ENCODE data around the gene MCRIP1.

DNA sequence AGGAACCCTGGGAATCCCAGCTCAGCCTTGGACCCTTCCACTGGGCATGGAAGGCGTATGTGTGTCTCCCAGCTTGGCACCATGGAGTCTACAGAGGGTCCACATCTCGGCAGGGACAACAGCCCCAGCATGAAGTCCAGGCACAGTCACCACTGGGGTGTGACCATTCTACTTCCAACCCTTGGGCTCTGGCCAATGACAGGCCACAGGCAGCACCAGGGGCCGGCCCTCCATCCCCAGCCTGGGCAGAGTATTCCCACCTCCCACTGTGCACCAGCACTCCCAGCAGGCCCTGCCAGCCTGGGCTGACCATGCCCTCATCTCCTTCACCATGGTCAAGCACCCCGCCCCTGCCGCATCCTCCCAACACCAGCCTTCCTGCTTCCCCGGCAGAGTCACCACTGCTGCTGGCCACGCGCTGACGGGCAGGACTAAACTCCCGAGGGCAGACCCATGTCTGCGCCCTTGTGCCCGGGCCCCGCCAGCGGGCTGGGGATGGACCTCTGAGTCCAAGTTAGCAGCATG, 11.3 kb upstream of the MCRIP1 start:
- no peak for TF ChIP-seq POLR2A (IDR thresholded peaks at IDR 0.05; ENCODE audit: low read depth)
- TF ChIP-seq, protein P1, sequence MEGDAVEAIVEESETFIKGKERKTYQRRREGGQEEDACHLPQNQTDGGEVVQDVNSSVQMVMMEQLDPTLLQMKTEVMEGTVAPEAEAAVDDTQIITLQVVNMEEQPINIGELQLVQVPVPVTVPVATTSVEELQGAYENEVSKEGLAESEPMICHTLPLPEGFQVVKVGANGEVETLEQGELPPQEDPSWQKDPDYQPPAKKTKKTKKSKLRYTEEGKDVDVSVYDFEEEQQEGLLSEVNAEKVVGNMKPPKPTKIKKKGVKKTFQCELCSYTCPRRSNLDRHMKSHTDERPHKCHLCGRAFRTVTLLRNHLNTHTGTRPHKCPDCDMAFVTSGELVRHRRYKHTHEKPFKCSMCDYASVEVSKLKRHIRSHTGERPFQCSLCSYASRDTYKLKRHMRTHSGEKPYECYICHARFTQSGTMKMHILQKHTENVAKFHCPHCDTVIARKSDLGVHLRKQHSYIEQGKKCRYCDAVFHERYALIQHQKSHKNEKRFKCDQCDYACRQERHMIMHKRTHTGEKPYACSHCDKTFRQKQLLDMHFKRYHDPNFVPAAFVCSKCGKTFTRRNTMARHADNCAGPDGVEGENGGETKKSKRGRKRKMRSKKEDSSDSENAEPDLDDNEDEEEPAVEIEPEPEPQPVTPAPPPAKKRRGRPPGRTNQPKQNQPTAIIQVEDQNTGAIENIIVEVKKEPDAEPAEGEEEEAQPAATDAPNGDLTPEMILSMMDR (IDR thresholded peaks at IDR 0.05), result no peak
- TF ChIP-seq EP300 (IDR thresholded peaks at IDR 0.05), result no peak
- no peak for TF ChIP-seq POLR2AphosphoS5 (IDR thresholded peaks at IDR 0.05)

Data from esophagus muscularis mucosa (tissue), 4 donors.